PFSK-1 (cell line): ENCODE results near the gene CELF5.

Experiments
- FOXP2 ChIP-seq: optimal IDR thresholded peaks from 2 replicates; pipeline ENCODE3; 2011; ENCODE audit warnings: borderline replicate concordance, control low read depth, inconsistent platforms; ENCODE audit not compliant: insufficient read depth; ENCODE audit errors: extremely low read length, extremely low read depth
- POLR2AphosphoS5 ChIP-seq: IDR thresholded peaks from 2 replicates; pipeline ENCODE4 v1.6.1; 2012; ENCODE audit warnings: low read depth, mild to moderate bottlenecking, control low read depth, low read length, moderate library complexity
- REST ChIP-seq, 2 experiments: IDR thresholded peaks; 2 replicates each; pipeline versions ENCODE4 v1.6.1 to v1.8.0; 2011 to 2012; ENCODE audit warnings: low read depth in 2 of 2, low read length in 2 of 2, control low read depth in 1 of 2, inconsistent platforms in 1 of 2, mild to moderate bottlenecking in 1 of 2, moderate library complexity in 1 of 2; ENCODE audit not compliant: insufficient read depth in 1 of 2
- SIN3A ChIP-seq: IDR thresholded peaks from 2 replicates; pipeline ENCODE4 v1.6.1; 2012; ENCODE audit warnings: mild to moderate bottlenecking, low read length, moderate library complexity, borderline replicate concordance; ENCODE audit not compliant: insufficient read depth
- TAF1 ChIP-seq: IDR thresholded peaks from 2 replicates; pipeline ENCODE4 v1.6.1; 2012; ENCODE audit warnings: low read length, control low read depth, borderline replicate concordance; ENCODE audit not compliant: insufficient read depth

CELF5 gene

GRCh38 chr19:3229888-3230496 is 5.5 kb downstream of the CELF5 start:
- TF ChIP-seq REST (IDR thresholded peaks at IDR 0.05; ENCODE audit: insufficient read depth in 1 of 2, low read depth in 2 of 2, low read length in 2 of 2) (no peak), POLR2AphosphoS5 (no peak), SIN3A (no peak), TAF1 (no peak), FOXP2 (no peak)

GRCh38 chr19:3231288-3231687 is 6.8 kb downstream of the CELF5 start:
- TF ChIP-seq REST (IDR thresholded peaks at IDR 0.05; ENCODE audit: insufficient read depth in 1 of 2, low read depth in 2 of 2, low read length in 2 of 2): no peak

GRCh38 chr19:3233116-3233515 is 8.7 kb downstream of the CELF5 start:
- TF ChIP-seq SIN3A (no peak), REST (IDR thresholded peaks at IDR 0.05; ENCODE audit: insufficient read depth in 1 of 2, low read depth in 2 of 2, low read length in 2 of 2) (no peak), POLR2AphosphoS5 (no peak), TAF1 (no peak), FOXP2 (no peak)

GRCh38 chr19:3233831-3234230 is 9.4 kb downstream of the CELF5 start:
- no peak for TF ChIP-seq FOXP2
- TF ChIP-seq REST (IDR thresholded peaks at IDR 0.05; ENCODE audit: insufficient read depth in 1 of 2, low read depth in 2 of 2, low read length in 2 of 2): no peak
- no peak for TF ChIP-seq TAF1
- TF ChIP-seq SIN3A: no peak
- no peak for TF ChIP-seq POLR2AphosphoS5

GRCh38 chr19:3234800-3235199 is 10.3 kb downstream of the CELF5 start:
- no peak for TF ChIP-seq FOXP2
- TF ChIP-seq REST (IDR thresholded peaks at IDR 0.05; ENCODE audit: insufficient read depth in 1 of 2, low read depth in 2 of 2, low read length in 2 of 2): no peak
- no peak for TF ChIP-seq SIN3A
- no peak for TF ChIP-seq TAF1
- no peak for TF ChIP-seq POLR2AphosphoS5
